Neural cell (in vitro differentiated cells): ENCODE data around the gene SLC8A1. TPM values are rescaled to one million over a fixed set of nuclear protein-coding genes. Genes with fewer than 3 reads are reported as not detected.

Source experiments
- H2AFZ ChIP-seq: fragments of 200-600, 300-800 bp; sonication (generic), shearing (Covaris generic); 2 replicates; pipeline ENCODE4 v1.6.0; 2014; ENCODE audit warnings: low read depth, mild to moderate bottlenecking, antibody characterized with exemption, low read length, moderate library complexity
- H3F3A ChIP-seq: fragments of 200-600 bp; shearing (Covaris generic); 2 replicates; pipeline ENCODE4 v1.6.1; 2016; ENCODE audit warnings: mild to moderate bottlenecking, moderate library complexity, mixed read lengths, antibody characterized with exemption, low read length; ENCODE audit not compliant: insufficient read depth, poor library complexity, severe bottlenecking
- H3K27ac ChIP-seq: fragments of 200-600, 300-800 bp; sonication (generic), shearing (Covaris generic); 2 replicates; pipeline ENCODE4 v1.5.1; 2014; ENCODE audit warnings: mild to moderate bottlenecking, low read length, moderate library complexity
- H3K27me3 ChIP-seq: fragments of 300-800, 200-600 bp; sonication (generic), shearing (Covaris generic); 2 replicates; pipeline ENCODE4 v1.6.0; 2014; ENCODE audit warnings: mild to moderate bottlenecking, low read depth, low read length, moderate library complexity; ENCODE audit not compliant: insufficient read depth
- H3K36me3 ChIP-seq: fragments of 300-800, 200-600 bp; sonication (generic), shearing (Covaris generic); 2 replicates; pipeline ENCODE4 v1.5.1; 2014; ENCODE audit warnings: mild to moderate bottlenecking, antibody characterized with exemption, low read length, moderate library complexity; ENCODE audit not compliant: insufficient read depth
- H3K4me2 ChIP-seq: fragments of 300-800, 200-600 bp; sonication (generic), shearing (Covaris generic); 2 replicates; pipeline ENCODE4 v1.6.0; 2014; ENCODE audit warnings: mild to moderate bottlenecking, low read length
- H3K4me3 ChIP-seq: fragments of 300-800, 200-600 bp; sonication (generic), shearing (Covaris generic); 2 replicates; pipeline ENCODE4 v1.5.1; 2014; ENCODE audit warnings: mild to moderate bottlenecking, low read length, moderate library complexity
- H3K79me2 ChIP-seq: fragments of 200-600 bp; shearing (Covaris generic); replicated peaks from 2 replicates; pipeline ENCODE4 v1.6.0; 2014; ENCODE audit warnings: mild to moderate bottlenecking, low read length, moderate library complexity; ENCODE audit not compliant: insufficient read depth
- H3K9ac ChIP-seq: fragments of 300-800, 200-600 bp; sonication (generic), shearing (Covaris generic); 2 replicates; pipeline ENCODE4 v1.6.1; 2016; ENCODE audit warnings: mild to moderate bottlenecking, low read length, mixed read lengths
- H3K9me2 ChIP-seq: fragments of 200-600 bp; shearing (Covaris generic); 2 replicates; pipeline ENCODE4 v1.6.1; 2016; ENCODE audit warnings: mild to moderate bottlenecking, low read length, mixed read lengths; ENCODE audit not compliant: insufficient read depth
- H3K9me3 ChIP-seq: fragments of 200-600, 300-800 bp; sonication (generic), shearing (Covaris generic); 2 replicates; pipeline ENCODE4 v1.6.1; 2016; ENCODE audit warnings: mild to moderate bottlenecking, mixed run types, low read length, moderate library complexity, mixed read lengths
- H4K20me1 ChIP-seq: fragments of 200-600 bp; shearing (Covaris generic); 2 replicates; pipeline ENCODE4 v1.6.1; 2016; ENCODE audit warnings: mild to moderate bottlenecking, mixed run types; ENCODE audit not compliant: insufficient read depth
- EP300 ChIP-seq: fragments of 450-650 bp; conservative IDR thresholded peaks from 2 replicates; pipeline ENCODE4 v1.6.1; 2014; ENCODE audit warnings: antibody characterized with exemption, mild to moderate bottlenecking, moderate library complexity; ENCODE audit not compliant: poor library complexity, severe bottlenecking
- EZH2 ChIP-seq: fragments of 200-600, 300-800 bp; shearing (Covaris generic), sonication (generic); IDR thresholded peaks from 2 replicates; pipeline ENCODE4 v1.6.1; 2014; ENCODE audit warnings: antibody characterized with exemption, low read length, borderline replicate concordance, mild to moderate bottlenecking; ENCODE audit not compliant: insufficient read depth, poor library complexity, severe bottlenecking
- MXI1 ChIP-seq: fragments of 450-650 bp; conservative IDR thresholded peaks from 2 replicates; pipeline ENCODE4 v1.6.1; 2014; ENCODE audit warnings: antibody characterized with exemption, mild to moderate bottlenecking; ENCODE audit not compliant: poor library complexity, severe bottlenecking
- POLR2AphosphoS5 ChIP-seq: IDR thresholded peaks from 2 replicates; pipeline ENCODE4 v1.6.1; 2012
- RAD21 ChIP-seq: fragments of 450-650 bp; conservative IDR thresholded peaks from 2 replicates; pipeline ENCODE4 v1.6.1; 2014; ENCODE audit warnings: antibody characterized with exemption, mild to moderate bottlenecking, moderate library complexity
- SMC3 ChIP-seq: fragments of 450-650 bp; conservative IDR thresholded peaks from 2 replicates; pipeline ENCODE4 v1.6.1; 2014; ENCODE audit warnings: antibody characterized with exemption, mild to moderate bottlenecking, moderate library complexity; ENCODE audit not compliant: poor library complexity
- TAF1 ChIP-seq: IDR thresholded peaks from 2 replicates; pipeline ENCODE4 v1.6.1; 2012; ENCODE audit warnings: low read depth
- polyA plus RNA-seq: library from polyadenylated mRNA; depleted of rRNA; stranded (reverse); fragments of >200 nt; gene quantifications from 2 replicates; pipeline ENCODE4 v1.2.3, GENCODE V29; 2014
- TF ChIP-seq, protein P1 (sequence below): IDR thresholded peaks from 2 replicates; pipeline ENCODE4 v1.6.1; 2012; ENCODE audit warnings: borderline replicate concordance
- TF ChIP-seq, protein P2 (sequence below): fragments of 450-650 bp; IDR thresholded peaks from 2 replicates; pipeline ENCODE4 v1.5.1; 2014; ENCODE audit warnings: antibody characterized with exemption, mild to moderate bottlenecking, moderate library complexity; ENCODE audit not compliant: poor library complexity, severe bottlenecking

SLC8A1 gene
- polyA plus RNA-seq, 1 donor from 2014 or later = 18.7 TPM

DNA sequence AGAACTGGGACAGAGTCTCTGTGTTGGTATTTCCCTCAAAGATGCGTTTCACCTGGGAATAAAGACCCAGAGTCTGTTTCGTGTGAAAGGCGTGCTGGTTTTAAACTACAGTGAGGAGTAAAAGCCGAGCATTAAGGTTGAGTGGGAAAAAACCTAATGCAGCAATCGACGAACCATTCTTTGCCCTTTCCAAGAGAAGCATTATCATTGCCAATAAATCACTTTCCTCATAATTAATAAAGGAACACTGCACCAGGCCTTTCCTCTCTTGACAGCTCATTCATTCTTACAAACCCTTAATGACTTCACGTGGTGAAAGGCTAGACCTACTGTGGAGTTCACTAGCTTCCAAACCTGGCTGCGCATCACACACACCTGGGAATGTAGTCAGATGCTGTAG lies 896 bp upstream of the SLC8A1 start:
- Histone ChIP-seq H3K9me2 (no peaks in the 10 kb centered on the region), H3K9me3 (no peaks in the 10 kb centered on the region), H3K79me2 (peaks cover 26% of the 10 kb centered on the region), H2AFZ (no peak overlapping the region), H4K20me1 (no peaks in the 10 kb centered on the region), H3K27ac (peak overlapping the region; percentile 47), H3K36me3 (no peaks in the 10 kb centered on the region), H3F3A (peaks cover 11% of the 10 kb centered on the region), H3K27me3 (no peaks in the 10 kb centered on the region), H3K4me3 (peak overlapping the region; percentile 71), H3K4me2 (no peak overlapping the region), H3K9ac (no peak overlapping the region)
- TF ChIP-seq EP300 (no peak), TAF1 (no peak), POLR2AphosphoS5 (no peak), RAD21 (no peak), MXI1 (no peak), EZH2 (no peak), SMC3 (no peak)
- TF ChIP-seq, protein P1, sequence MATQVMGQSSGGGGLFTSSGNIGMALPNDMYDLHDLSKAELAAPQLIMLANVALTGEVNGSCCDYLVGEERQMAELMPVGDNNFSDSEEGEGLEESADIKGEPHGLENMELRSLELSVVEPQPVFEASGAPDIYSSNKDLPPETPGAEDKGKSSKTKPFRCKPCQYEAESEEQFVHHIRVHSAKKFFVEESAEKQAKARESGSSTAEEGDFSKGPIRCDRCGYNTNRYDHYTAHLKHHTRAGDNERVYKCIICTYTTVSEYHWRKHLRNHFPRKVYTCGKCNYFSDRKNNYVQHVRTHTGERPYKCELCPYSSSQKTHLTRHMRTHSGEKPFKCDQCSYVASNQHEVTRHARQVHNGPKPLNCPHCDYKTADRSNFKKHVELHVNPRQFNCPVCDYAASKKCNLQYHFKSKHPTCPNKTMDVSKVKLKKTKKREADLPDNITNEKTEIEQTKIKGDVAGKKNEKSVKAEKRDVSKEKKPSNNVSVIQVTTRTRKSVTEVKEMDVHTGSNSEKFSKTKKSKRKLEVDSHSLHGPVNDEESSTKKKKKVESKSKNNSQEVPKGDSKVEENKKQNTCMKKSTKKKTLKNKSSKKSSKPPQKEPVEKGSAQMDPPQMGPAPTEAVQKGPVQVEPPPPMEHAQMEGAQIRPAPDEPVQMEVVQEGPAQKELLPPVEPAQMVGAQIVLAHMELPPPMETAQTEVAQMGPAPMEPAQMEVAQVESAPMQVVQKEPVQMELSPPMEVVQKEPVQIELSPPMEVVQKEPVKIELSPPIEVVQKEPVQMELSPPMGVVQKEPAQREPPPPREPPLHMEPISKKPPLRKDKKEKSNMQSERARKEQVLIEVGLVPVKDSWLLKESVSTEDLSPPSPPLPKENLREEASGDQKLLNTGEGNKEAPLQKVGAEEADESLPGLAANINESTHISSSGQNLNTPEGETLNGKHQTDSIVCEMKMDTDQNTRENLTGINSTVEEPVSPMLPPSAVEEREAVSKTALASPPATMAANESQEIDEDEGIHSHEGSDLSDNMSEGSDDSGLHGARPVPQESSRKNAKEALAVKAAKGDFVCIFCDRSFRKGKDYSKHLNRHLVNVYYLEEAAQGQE = no peak
- TF ChIP-seq, protein P2, sequence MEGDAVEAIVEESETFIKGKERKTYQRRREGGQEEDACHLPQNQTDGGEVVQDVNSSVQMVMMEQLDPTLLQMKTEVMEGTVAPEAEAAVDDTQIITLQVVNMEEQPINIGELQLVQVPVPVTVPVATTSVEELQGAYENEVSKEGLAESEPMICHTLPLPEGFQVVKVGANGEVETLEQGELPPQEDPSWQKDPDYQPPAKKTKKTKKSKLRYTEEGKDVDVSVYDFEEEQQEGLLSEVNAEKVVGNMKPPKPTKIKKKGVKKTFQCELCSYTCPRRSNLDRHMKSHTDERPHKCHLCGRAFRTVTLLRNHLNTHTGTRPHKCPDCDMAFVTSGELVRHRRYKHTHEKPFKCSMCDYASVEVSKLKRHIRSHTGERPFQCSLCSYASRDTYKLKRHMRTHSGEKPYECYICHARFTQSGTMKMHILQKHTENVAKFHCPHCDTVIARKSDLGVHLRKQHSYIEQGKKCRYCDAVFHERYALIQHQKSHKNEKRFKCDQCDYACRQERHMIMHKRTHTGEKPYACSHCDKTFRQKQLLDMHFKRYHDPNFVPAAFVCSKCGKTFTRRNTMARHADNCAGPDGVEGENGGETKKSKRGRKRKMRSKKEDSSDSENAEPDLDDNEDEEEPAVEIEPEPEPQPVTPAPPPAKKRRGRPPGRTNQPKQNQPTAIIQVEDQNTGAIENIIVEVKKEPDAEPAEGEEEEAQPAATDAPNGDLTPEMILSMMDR = no peak

GRCh38 chr2:40450796-40451430 lies 977 bp downstream of the SLC8A1 start:
- no peaks in the 10 kb centered on the region for H3K9me3 ChIP-seq

More at GRCh38 chr2:40450796-40451430, 977 bp downstream of the SLC8A1 start:
- Histone ChIP-seq H4K20me1 (no peaks in the 10 kb centered on the region), H3K4me2 (peak overlapping the region; percentile 77), H3K9ac (peak overlapping the region; percentile 87), H3F3A (peaks cover 11% of the 10 kb centered on the region), H3K27ac (peak overlapping the region; percentile 88), H3K9me2 (no peaks in the 10 kb centered on the region), H3K27me3 (no peaks in the 10 kb centered on the region), H2AFZ (peak overlapping the region; percentile 53), H3K36me3 (peaks cover 13% of the 10 kb centered on the region), H3K79me2 (peaks cover 45% of the 10 kb centered on the region), H3K4me3 (peak overlapping the region; percentile 93)
- TF ChIP-seq MXI1 = no peak
- TF ChIP-seq RAD21 = peak; percentile 4
- TF ChIP-seq POLR2AphosphoS5 = peak; percentile 4
